Hippocampal formation (tissue), 2 donors: Measurements from ENCODE around the gene METAP1D.
"Not testable (repeated sequence)": the region's sequence is repeated elsewhere in the genome, so short reads cannot be mapped to it uniquely, and the experiment has no call there.

Experiments
- DNase-seq, 2 donors: peaks; one replicate each; lab custom pipeline; 2025; lab: John Stamatoyannopoulos, UW

METAP1D gene

DNA sequence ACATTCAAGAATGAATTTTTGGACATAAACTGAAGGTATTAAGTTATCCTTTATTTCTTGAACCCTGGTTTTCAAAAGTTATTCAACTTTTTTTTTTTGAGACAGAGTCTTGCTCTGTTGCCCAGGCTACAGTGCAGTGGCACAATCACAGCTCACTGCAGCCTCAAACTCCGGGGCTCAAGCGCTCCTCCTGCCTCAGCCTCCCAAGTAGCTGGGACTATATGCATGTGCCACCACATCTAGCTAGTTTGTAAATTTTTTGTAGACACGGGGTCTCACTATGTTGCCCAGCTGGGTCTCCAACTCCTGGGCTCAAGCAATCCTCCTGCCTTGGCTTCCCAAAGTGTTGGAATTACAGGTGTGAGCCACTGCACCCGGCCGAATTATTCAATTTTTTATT is 2.7 kb upstream of the METAP1D start:
- not testable (repeated sequence) for DNase-seq

DNA sequence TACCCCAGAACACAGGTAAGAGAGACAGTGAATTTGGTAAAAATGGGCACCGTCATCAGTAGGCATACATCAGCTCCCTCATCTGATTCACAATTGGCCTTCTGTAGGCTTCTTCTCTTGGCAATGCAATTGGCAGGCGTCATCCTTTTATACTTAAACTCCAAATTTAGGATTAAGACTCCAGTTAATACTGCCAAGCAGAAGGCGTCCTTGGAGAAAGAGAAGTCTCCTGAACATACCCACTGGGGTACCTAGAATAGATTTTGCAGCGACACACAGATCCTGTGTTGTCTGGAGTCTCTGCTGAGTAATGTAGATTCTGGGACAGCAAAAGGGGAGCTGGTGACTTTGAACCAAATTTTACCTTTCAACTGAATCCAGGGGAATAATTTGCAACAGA is 592 bp upstream of the METAP1D start:
- DNase-seq, result no peak

- DNase-seq, result no peak
Measured at GRCh38 chr2:172000696-172001361, 1.1 kb downstream of the METAP1D start.

DNA sequence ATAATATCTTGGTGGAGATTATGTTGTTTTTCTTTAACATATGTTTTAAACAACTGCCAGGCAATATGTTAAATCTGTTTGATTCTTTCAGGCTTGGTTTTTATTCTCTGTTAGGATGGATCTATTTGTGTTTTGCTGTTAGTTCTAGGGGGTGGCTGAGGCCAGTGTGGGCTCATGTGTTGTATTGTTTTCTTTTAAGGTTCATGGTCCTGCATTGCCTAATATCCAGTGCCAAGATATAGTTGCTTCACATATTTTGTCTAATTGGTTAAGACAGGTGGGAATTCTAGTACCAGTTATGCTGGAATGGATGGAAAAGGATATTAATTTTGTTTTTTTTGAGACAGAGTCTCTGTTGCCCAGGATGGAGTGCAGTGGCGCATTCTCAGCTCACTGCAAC is 7.6 kb downstream of the METAP1D start:
- DNase-seq, result no peak

GRCh38 chr2:172009823-172010222 is 10.1 kb downstream of the METAP1D start:
- DNase-seq, result no peak

- no peak for DNase-seq
Measured at GRCh38 chr2:172011812-172012575, 12.2 kb downstream of the METAP1D start.

GRCh38 chr2:172012677-172013391 is 13.1 kb downstream of the METAP1D start:
- no peak for DNase-seq

- no peak for DNase-seq
Measured at GRCh38 chr2:172013396-172013795, 13.6 kb downstream of the METAP1D start.

DNA sequence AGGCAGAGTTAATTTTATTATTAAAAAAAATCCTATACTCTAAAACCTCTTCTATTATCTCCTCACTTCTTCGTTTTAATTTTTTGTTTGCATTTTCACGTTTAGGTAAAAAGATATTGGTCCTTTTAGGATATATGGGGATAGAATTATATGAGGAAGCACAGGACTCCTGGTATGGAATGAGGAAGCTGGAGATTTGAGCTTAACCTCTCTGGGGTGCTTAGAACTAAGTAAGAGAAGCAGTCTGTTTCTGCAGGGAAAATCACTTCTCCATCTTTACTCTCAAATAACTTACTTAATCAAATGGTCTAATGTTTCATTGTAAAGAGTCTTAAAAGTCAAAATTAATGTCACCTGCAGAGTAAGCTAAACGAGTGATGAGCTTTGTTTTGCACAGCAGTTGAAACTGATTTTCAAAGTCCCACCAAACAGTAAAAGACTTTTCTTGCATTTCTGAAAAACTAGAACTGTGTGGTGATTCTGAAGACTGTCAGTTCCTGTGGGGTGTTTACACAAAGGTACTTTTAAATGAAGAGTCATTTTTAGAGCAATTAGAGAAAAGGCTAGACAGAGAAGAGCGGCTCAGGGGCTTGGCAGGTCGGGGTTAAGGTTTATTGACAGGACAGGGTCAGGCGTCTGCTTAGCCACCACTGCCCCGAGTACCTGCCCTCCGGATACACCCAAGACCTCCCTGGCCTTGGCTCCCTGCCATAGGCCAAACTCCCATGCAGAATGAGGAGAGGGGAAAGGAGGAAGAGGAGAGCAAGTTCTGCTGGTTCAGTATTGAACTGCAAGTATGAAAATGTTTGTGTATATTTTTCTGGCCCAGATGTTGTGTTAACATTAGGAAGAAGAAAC is 21.6 kb downstream of the METAP1D start:
- no peak for DNase-seq

- DNase-seq, result no peak
Measured at GRCh38 chr2:172021955-172022354, 22.2 kb downstream of the METAP1D start.

DNA sequence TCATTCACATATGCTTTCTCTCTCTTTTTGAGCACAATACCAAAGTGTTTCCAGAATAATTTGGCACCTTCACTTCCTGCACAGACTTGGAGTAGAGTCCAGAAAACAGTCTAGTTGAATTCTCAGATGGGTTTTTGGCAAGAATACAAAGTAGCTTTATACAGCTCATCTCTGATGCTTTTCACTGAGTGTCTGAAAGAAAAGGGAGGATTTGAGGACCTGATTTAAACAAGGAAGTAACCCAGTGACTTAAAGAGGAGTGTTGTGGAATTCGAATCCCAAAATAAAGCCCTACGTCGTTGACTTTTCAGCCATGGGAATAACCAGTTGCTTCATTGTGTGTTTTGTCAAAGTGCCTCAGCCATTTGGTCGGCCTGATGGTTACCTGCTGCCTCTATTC is 31.8 kb downstream of the METAP1D start:
- no peak for DNase-seq

GRCh38 chr2:172038121-172038520 is 38.4 kb downstream of the METAP1D start:
- no peak for DNase-seq

DNA sequence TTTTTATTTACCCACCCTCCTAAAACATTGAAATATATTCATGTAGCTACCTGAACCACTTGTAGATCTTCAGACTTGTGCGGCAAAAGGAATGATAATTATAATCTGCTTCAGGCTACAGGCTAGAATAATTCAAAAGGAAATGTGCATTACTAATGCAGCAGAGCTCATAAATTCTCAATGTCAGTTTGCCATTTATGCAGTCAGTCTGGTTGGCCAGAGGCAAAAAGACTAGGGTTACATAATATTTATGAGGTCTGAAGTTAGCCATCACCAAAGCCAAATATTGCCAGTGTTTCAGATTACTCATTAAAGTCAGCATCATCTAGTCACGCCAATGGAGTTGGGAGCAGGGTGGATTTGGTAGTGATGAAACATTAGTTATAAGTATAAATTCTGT is 38.9 kb downstream of the METAP1D start:
- no peak for DNase-seq

- DNase-seq, result no peak
Measured at GRCh38 chr2:172039011-172039704, 39.4 kb downstream of the METAP1D start.

- DNase-seq, result no peak
Measured at GRCh38 chr2:172040311-172040710, 40.6 kb downstream of the METAP1D start.

DNA sequence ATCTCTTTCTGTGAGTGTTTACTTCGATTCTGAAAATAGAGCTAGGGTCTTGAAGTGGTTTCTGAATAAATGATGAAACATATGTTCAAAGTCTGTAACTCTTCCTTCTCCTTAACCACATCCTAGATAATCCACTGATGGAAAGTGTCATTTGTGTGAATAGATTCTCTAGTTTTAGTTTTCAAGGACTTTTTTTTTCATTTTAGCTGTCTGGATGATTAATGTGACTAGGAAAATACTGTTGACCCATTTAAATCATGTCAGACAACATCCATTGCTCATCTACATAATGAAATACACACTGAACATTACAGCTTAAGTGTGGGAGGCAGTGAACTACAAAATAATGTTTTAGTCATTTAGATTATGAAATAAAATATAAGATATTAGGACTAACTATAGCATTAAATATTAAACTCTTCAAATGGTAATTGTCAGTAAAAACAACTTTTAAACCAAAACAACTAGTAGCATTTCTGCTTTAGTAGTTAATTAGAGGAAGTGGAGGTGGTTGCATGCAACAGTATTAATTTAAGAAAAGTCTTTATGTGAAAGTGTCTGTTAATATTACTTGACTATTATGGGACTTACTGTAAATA is 46.4 kb downstream of the METAP1D start:
- no peak for DNase-seq

DNA sequence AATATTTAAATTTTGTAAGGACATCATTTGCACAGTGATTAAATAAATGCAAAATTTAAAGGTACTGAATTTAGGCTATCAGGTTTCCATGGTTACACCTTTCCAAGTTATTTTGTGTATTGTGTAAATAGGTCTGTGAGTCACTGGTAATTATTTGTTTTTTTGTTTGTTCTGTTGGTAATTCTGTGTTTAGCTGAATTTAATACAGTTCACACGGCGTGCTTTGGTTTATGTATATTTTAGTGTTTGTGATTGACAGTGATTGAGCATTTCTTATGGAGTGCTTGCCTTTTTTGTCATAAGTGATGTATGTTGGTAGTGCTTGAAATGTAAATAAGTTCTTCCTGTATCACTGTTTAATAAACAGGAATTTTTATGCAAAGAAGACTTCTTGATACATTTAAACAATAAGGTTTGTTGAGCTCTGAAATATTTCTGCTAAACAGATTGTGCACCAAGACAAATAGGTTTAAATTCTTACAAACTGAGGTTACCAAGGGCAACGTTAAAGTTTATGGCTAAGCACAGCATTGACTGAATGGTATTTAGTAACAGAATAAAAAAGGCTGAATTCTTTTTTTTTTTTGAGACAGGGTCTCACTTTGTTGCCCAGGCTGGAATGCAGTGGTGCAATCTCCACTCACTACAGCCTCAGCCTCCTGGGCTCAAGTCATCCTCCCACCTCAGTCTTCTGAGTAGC is 47.3 kb downstream of the METAP1D start:
- no peak for DNase-seq

DNA sequence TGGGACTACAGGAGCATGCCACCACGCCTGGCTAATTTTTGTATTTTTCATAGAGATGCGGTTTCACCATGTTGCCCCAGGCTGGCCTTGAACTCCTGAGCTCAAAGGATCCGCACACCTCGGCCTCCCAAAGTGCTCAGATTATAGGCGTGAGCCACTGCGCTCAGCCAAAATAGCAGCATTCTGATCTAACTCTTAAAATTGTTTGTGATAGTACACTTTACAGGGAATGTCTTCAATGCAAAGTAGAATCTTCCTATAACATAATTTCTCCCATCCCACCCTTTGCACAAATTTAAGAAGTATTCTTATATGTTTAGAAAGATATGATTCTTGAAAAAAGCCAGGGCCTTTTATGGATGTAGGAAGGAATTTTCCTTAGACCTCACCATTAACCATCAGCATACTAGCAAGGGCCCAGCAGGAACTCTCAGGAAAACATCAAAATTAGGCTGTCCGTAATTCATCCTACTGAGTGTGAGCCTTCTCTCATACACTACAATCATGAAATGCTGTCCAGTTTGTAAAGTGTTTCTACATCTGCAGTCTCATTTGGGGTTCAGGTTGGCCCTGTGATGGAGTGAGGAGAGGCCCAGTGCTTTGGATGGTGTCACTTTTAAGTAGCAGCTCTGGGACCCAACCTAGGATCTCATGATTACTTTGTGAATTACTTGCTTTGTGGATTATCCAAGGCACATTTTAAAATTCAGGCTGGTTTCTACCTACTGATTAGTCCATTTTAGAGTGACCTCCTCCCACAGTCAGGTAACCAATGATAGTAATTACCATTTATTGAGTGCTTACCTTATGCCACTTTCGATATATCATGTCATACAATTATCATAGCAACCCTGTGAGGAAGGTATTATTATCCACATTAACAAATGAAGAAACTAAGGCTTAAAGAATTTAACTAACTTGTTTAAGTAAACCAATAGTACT is 48.1 kb downstream of the METAP1D start:
- no peak for DNase-seq
